BLaER1 treated with 17β-estradiol and CSF1 and Interleukin-3, amounts not matched to agents 10 nM and 100 nM (cell line): ENCODE results near the gene NRAP.

Experiments
- H3K27ac ChIP-seq, 11 experiments: shearing (Covaris generic); formaldehyde crosslinking; 2 replicates each; pipeline ENCODE4 v1.8.1; 2022
- H3K27me3 ChIP-seq, 11 experiments: shearing (Covaris generic); formaldehyde crosslinking; 2 replicates each; pipeline ENCODE4 v1.8.1; 2022
- H3K36me3 ChIP-seq, 11 experiments: shearing (Covaris generic); formaldehyde crosslinking; 2 replicates each; pipeline ENCODE4 v1.8.1; 2022
- H3K4me1 ChIP-seq, 10 experiments: shearing (Covaris generic); formaldehyde crosslinking; 2 replicates each; pipeline ENCODE4 v1.8.1; 2022
- H3K4me2 ChIP-seq, 11 experiments: shearing (Covaris generic); formaldehyde crosslinking; 2 replicates each; pipeline ENCODE4 v1.8.1; 2022
- H3K4me3 ChIP-seq, 10 experiments: shearing (Covaris generic); formaldehyde crosslinking; 2 replicates each; pipeline ENCODE4 v1.8.1; 2022
- H3K9ac ChIP-seq, 11 experiments: shearing (Covaris generic); formaldehyde crosslinking; 2 replicates each; pipeline ENCODE4 v1.8.1; 2022
- H3K9me3 ChIP-seq, 11 experiments: shearing (Covaris generic); formaldehyde crosslinking; replicated peaks in 1 of 11; 2 replicates each; pipeline ENCODE4 v1.8.1; 2022
- H4K20me1 ChIP-seq, 11 experiments: shearing (Covaris generic); formaldehyde crosslinking; 2 replicates each; pipeline ENCODE4 v1.8.1; 2022
- Cebpa-rat ChIP-seq, 11 experiments: shearing (Covaris generic); IDR thresholded peaks; 2 replicates each; pipeline ENCODE4 v1.8.1; 2022

The NRAP gene

DNA sequence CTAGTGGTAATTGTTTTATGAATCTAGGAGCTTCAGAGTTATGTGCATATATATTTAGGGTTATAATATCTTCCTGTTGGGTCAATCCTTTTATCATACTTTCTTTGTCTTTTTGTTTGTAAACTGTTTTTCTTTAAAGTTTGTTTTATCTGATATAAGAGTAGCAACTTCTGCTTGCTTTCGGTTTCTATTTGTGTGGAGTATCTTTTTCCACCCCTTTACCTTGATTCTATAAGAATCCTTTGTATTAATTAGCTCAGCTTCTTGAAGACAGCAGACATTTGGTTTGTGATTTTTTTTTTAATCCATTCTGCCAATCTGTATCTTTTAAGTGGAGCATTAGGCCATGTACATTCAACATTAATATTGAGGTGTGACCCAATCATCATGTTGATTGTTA lies 25.2 kb upstream of the NRAP start:
- Histone ChIP-seq H3K36me3 (peaks cover 34 to 75% (median 63%) of the 10 kb centered on the region in 11 experiments), H3K4me3 (no peak overlapping the region), H3K27me3 (no peaks in the 10 kb centered on the region), H4K20me1 (peaks cover 0 to 11% (median 0%) of the 10 kb centered on the region in 11 experiments; a peak in 4 of 22 replicates), H3K4me2 (no peak overlapping the region), H3K9me3 (peaks cover 75 to 100% (median 95%) of the 10 kb centered on the region in 11 experiments), H3K9ac (no peak overlapping the region), H3K27ac (no peak overlapping the region), H3K4me1 (peaks cover 0 to 8% (median 0%) of the 10 kb centered on the region in 10 experiments; a peak in 4 of 20 replicates)
- TF ChIP-seq Cebpa-rat (IDR thresholded peaks at IDR 0.05), result no peak

- Histone ChIP-seq H3K27ac (no peak overlapping the region), H3K9me3 (peaks cover 55 to 92% (median 84%) of the 10 kb centered on the region in 11 experiments), H3K27me3 (no peaks in the 10 kb centered on the region), H3K36me3 (peaks cover 14 to 72% (median 51%) of the 10 kb centered on the region in 11 experiments), H3K4me1 (peaks cover 5 to 15% (median 11%) of the 10 kb centered on the region in 10 experiments), H4K20me1 (peaks cover 0 to 11% (median 0%) of the 10 kb centered on the region in 11 experiments; a peak in 5 of 22 replicates), H3K4me3 (no peak overlapping the region), H3K9ac (no peak overlapping the region), H3K4me2 (no peak overlapping the region)
- TF ChIP-seq Cebpa-rat (IDR thresholded peaks at IDR 0.05), result no peak
Observed at GRCh38 chr10:113687037-113687436, 23.2 kb upstream of the NRAP start.

DNA sequence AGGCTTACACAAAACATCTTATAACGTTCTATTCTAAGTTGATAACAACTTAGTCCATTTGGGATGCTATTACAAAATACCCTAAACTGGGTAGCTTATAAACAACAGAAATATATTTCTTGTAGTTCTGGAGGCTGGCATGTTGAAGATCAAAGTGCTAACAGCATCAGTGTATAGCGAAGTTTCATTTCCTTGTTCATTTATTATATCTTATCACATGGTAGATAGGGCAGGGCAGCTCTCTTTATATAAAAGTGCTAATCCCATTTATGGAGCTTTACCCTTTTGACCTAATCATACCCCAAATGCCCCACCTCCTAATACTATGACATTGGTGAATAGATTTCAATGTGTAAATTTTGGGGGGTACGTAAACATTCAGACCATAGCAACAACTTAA lies 22.2 kb upstream of the NRAP start:
- Histone ChIP-seq H3K4me2 (no peak overlapping the region), H3K9me3 (peaks cover 45 to 82% (median 73%) of the 10 kb centered on the region in 11 experiments), H3K4me3 (no peak overlapping the region), H3K36me3 (peaks cover 4 to 64% (median 40%) of the 10 kb centered on the region in 11 experiments; a peak in 21 of 22 replicates), H4K20me1 (peaks cover 0 to 9% (median 0%) of the 10 kb centered on the region in 11 experiments; a peak in 5 of 22 replicates), H3K4me1 (peaks cover 15 to 25% (median 19%) of the 10 kb centered on the region in 10 experiments), H3K9ac (no peak overlapping the region), H3K27ac (no peak overlapping the region), H3K27me3 (no peaks in the 10 kb centered on the region)
- TF ChIP-seq Cebpa-rat (IDR thresholded peaks at IDR 0.05), result no peak

- Histone ChIP-seq H3K9ac (no peak overlapping the region), H3K27me3 (no peaks in the 10 kb centered on the region), H3K4me1 (peaks cover 22 to 37% (median 28%) of the 10 kb centered on the region in 10 experiments), H3K9me3 (peaks cover 31 to 55% (median 50%) of the 10 kb centered on the region in 11 experiments), H3K4me3 (no peak overlapping the region), H3K4me2 (peak overlapping the region in 3 of 11 experiments; percentile 20 to 92 (median 20); a peak in 2 of 22 replicates), H4K20me1 (peaks cover 0 to 10% (median 0%) of the 10 kb centered on the region in 11 experiments; a peak in 3 of 22 replicates), H3K27ac (0 out of 22 replicates have a peak overlapping the region, but pooled peaks of 1 of the 11 experiments have one; percentile 98), H3K36me3 (peaks cover 4 to 50% (median 30%) of the 10 kb centered on the region in 11 experiments; a peak in 18 of 22 replicates)
- TF ChIP-seq Cebpa-rat (IDR thresholded peaks at IDR 0.05), result no peak
Observed at GRCh38 chr10:113683300-113683699, 19.5 kb upstream of the NRAP start.

- H3K4me1 ChIP-seq, result peaks cover 22 to 37% (median 28%) of the 10 kb centered on the region in 10 experiments
- peak overlapping the region; percentile 79 to 97 (median 92) for H3K4me2 ChIP-seq
- H4K20me1 ChIP-seq, result peaks cover 0 to 10% (median 0%) of the 10 kb centered on the region in 11 experiments; a peak in 3 of 22 replicates
- peaks cover 19 to 40% (median 35%) of the 10 kb centered on the region in 11 experiments for H3K9me3 ChIP-seq
- no peaks in the 10 kb centered on the region for H3K27me3 ChIP-seq
- no peak overlapping the region for H3K4me3 ChIP-seq
- peak overlapping the region in 6 of 11 experiments; percentile 12 to 98 (median 96); a peak in 9 of 22 replicates for H3K9ac ChIP-seq
- H3K36me3 ChIP-seq, result peaks cover under 1 to 42% (median 19%) of the 10 kb centered on the region in 11 experiments; a peak in 18 of 22 replicates
- peak overlapping the region in 9 of 11 experiments; percentile 88 to 98 (median 93); a peak in 17 of 22 replicates for H3K27ac ChIP-seq
- TF ChIP-seq Cebpa-rat (IDR thresholded peaks at IDR 0.05), result no peak
Observed at GRCh38 chr10:113681533-113682470, 18.0 kb upstream of the NRAP start.

- H3K27ac ChIP-seq, result peak overlapping the region; percentile 74 to 98 (median 92)
Observed at GRCh38 chr10:113680190-113681111, 16.6 kb upstream of the NRAP start.

GRCh38 chr10:113679463-113680189 lies 15.8 kb upstream of the NRAP start, which contains the start of gene CASP7:
TSS of gene CASP7 (plus strand) at chr10:113679912. CDS start at chr10:113697494, 17,582 bp downstream.
- H3K27ac ChIP-seq, result peak within 1 kb of the TSS; percentile 74 to 98 (median 92)
- peak within 1 kb of the TSS; percentile 76 to 99 (median 90) for H3K4me3 ChIP-seq
- no peaks in the 10 kb centered on the region for H3K27me3 ChIP-seq
- no peak for TF ChIP-seq Cebpa-rat (IDR thresholded peaks at IDR 0.05)
- H3K4me2 ChIP-seq, result peak within 1 kb of the TSS; percentile 79 to 97 (median 92)
- H3K4me1 ChIP-seq, result peaks cover 22 to 37% (median 28%) of the 10 kb centered on the region in 10 experiments
- H3K36me3 ChIP-seq, result peaks cover 0 to 28% (median 9%) of the 10 kb centered on the region in 11 experiments; a peak in 15 of 22 replicates
- H3K9me3 ChIP-seq, result peaks cover 5 to 18% (median 14%) of the 10 kb centered on the region in 11 experiments
- peak within 1 kb of the TSS; percentile 83 to 98 (median 91) for H3K9ac ChIP-seq
- H4K20me1 ChIP-seq, result peaks cover 0 to 10% (median 0%) of the 10 kb centered on the region in 11 experiments; a peak in 3 of 22 replicates

More at GRCh38 chr10:113680190-113681111, 16.6 kb upstream of the NRAP start:
- Histone ChIP-seq H3K9ac (peak overlapping the region; percentile 83 to 98 (median 91)), H3K4me2 (peak overlapping the region; percentile 79 to 97 (median 92)), H3K36me3 (peaks cover 0 to 31% (median 14%) of the 10 kb centered on the region in 11 experiments; a peak in 15 of 22 replicates), H3K27me3 (no peaks in the 10 kb centered on the region), H4K20me1 (peaks cover 0 to 10% (median 0%) of the 10 kb centered on the region in 11 experiments; a peak in 3 of 22 replicates), H3K4me3 (peak overlapping the region; percentile 76 to 99 (median 90)), H3K4me1 (peaks cover 22 to 37% (median 28%) of the 10 kb centered on the region in 10 experiments), H3K9me3 (peaks cover 10 to 27% (median 21%) of the 10 kb centered on the region in 11 experiments)
- TF ChIP-seq Cebpa-rat (IDR thresholded peaks at IDR 0.05), result peak in 1 of 11 experiments; percentile 64; a peak in 2 of 22 replicates
